ENCODE results near the gene ZNF737. TPM values are rescaled to one million over a fixed set of nuclear protein-coding genes. Genes with fewer than 3 reads are reported as not detected.
"Not testable (repeated sequence)": the region's sequence is repeated elsewhere in the genome, so short reads cannot be mapped to it uniquely, and the experiment has no call there.

The ZNF737 gene
- total and polyA plus RNA-seq, 2 of the 4 experiments (the other 2 are of a cell fraction): 2.0 to 5.0 TPM

DNA sequence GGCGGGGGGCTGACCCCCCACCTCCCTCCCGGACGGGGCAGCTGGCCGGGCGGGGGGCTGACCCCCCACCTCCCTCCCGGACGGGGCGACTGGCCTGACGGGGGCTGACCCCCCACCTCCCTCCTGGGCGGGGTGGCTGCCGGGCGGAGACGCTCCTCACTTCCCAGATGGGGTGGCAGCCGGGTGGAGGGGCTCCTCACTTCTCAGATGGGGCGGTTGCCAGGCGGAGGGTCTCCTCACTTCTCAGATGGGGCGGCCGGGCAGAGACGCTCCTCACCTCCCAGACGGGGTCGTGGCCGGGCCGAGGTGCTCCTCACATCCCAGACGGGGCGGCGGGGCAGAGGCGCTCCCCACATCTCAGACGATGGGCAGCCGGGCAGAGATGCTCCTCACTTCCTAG is 35.3 kb downstream of the ZNF737 start:
- BruUV-seq (replicated peaks); ATAC-seq (ENCODE audit: low read depth); H3K9ac ChIP-seq (ENCODE audit: low read depth, low read length); POLR2A ChIA-PET (ENCODE audit: unreplicated experiment); H3K9me1 ChIP-seq (ENCODE audit: insufficient read depth, low read length); H3K4me2 ChIP-seq (ENCODE audit: low read depth, low read length); H3K4ac ChIP-seq (ENCODE audit: low read depth, low read length); H3K23ac ChIP-seq (ENCODE audit: low read depth, low read length); H4K20me1 ChIP-seq (ENCODE audit: insufficient read depth, low read length); H3K18ac ChIP-seq (ENCODE audit: low read depth, low read length); H2AK5ac ChIP-seq (ENCODE audit: low read depth, low read length); H3K4me1 ChIP-seq (ENCODE audit: control insufficient read depth, insufficient read depth, low read length); H2AK9ac ChIP-seq (replicated peaks; ENCODE audit: low read depth, low read length, poor library complexity); H3K79me1 ChIP-seq (ENCODE audit: low read depth in 1 of 2, low read length in 2 of 2); H2BK5ac ChIP-seq (ENCODE audit: low read depth, low read length, poor library complexity, severe bottlenecking); in situ Hi-C loops (cut with MboI; ENCODE audit: low sequenced_read_pairs); H4K91ac ChIP-seq (ENCODE audit: insufficient read depth, low read depth, low read length); H2BK15ac ChIP-seq (ENCODE audit: low read depth, low read length); dilution Hi-C loops (cut with HindIII; ENCODE audit: low sequenced_read_pairs, unreplicated experiment); H3K56ac ChIP-seq (ENCODE audit: extremely low read depth, insufficient read depth, low read length); DNase-seq; H2BK20ac ChIP-seq (ENCODE audit: low read depth, low read length); H3K14ac ChIP-seq (replicated peaks; ENCODE audit: low read depth, low read length); H2BK120ac ChIP-seq (ENCODE audit: low read depth, low read length); H3K27me3 ChIP-seq (ENCODE audit: control insufficient read depth, insufficient read depth, low read length); H4K5ac ChIP-seq (ENCODE audit: low read depth, low read length); H2AFZ ChIP-seq (replicated peaks; ENCODE audit: low read length, poor library complexity); H3K36me3 ChIP-seq (ENCODE audit: control insufficient read depth, insufficient read depth, low read length); H4K8ac ChIP-seq (ENCODE audit: low read depth in 2 of 2, low read length in 2 of 2); H3K27ac ChIP-seq (ENCODE audit: insufficient read depth, low read length); H3K4me3 ChIP-seq (ENCODE audit: insufficient read depth, low read depth, low read length); CTCF ChIA-PET: not testable (repeated sequence)
- intact Hi-C loops (cut with micrococcal nuclease): loop anchor here (10.0 kb wide), 1 partner anchor 616 kb away; no protein-coding TSS in a partner anchor
- no CpG with 5 or more reads among the region's 29 CpGs for WGBS, 2 experiments (ENCODE audit: extremely low coverage in 2 of 2, insufficient read length in 1 of 2)
- peaks cover 21% of the 10 kb centered on the region for H3K9me3 ChIP-seq (ENCODE audit: control insufficient read depth, insufficient read depth, low read length)

Measured in IMR-90 (cell line).